Measurements from ENCODE around the gene TYRO3. TPM values are rescaled to one million over a fixed set of nuclear protein-coding genes. Genes with fewer than 3 reads are reported as not detected.

TYRO3 gene
- total and polyA plus RNA-seq, 7 donors: 1.6 to 5.8 (median 4.6) TPM

DNA sequence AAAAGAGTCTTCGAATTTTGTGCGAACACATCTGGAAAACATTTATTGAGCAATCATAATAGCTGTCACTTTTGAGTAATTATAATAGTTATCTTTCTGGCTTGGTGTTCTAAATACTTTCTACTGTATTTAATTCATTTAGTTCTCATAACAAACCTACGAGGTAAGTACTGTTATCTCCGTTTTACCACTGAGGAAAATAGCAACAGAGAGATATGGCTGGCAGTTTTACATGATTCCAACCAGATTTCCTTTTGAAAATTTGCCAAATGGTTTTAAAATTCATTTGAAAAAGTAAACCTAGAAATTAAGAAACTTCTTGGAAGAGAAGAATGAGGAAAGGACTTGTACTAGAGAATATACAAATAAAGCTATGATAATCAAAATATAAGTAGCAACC, 63.9 kb downstream of the TYRO3 start:
- 85 to 90% (median 89%) methylated on average over 4 of the region's 4 CpGs for WGBS, 3 donors
- no peak for ATAC-seq
- H3K27ac ChIP-seq: no peak overlapping the region
- no peaks in the 10 kb centered on the region for H3K9me3 ChIP-seq
- no peaks in the 10 kb centered on the region for H3K36me3 ChIP-seq (ENCODE audit: insufficient read depth in 1 of 2, low read depth in 1 of 2)
- TF ChIP-seq CTCF (IDR thresholded peaks at IDR 0.05): no peak
- intact Hi-C loops (cut with DNase I): loop anchor here in 1 of 2 donors (5.0 kb wide), 1 partner anchor 39 kb away; the partner anchor contains the start of gene MGA
- no peaks in the 10 kb centered on the region for H3K27me3 ChIP-seq (ENCODE audit: insufficient read depth in 3 of 3, low read length in 2 of 3)
- H3K4me1 ChIP-seq: no peaks in the 10 kb centered on the region
- no peak for DNase-seq
- H3K4me3 ChIP-seq: no peak overlapping the region

DNA sequence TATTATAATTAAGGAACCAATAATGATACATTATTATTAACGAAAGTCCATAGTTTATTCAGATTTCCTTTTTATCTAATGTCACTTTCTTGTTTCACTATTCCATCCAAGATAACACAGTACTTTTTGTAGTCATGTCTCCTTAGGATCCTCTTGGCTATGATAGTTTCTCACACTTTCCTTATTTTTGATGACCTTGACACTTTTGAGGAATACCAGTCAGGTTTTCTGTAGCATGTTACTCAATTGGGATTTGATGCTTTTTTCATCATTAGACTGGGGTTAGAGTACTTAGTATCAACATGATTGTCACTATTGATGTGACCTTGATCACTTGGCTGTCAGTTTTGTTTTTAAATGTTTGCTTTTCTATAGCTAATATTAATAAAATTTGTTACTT, 68.2 kb downstream of the TYRO3 start:
- no peak for DNase-seq
- H3K4me1 ChIP-seq: peaks cover 13% of the 10 kb centered on the region
- ATAC-seq: no peak
- intact Hi-C loops (cut with DNase I): no loop called here
- TF ChIP-seq CTCF (IDR thresholded peaks at IDR 0.05): no peak
- no peaks in the 10 kb centered on the region for H3K9me3 ChIP-seq
- WGBS, 3 donors: 94 to 100% (median 100%) methylated on average over 1 of the region's 1 CpG
- H3K4me3 ChIP-seq: no peak overlapping the region
- no peaks in the 10 kb centered on the region for H3K27me3 ChIP-seq (ENCODE audit: insufficient read depth in 3 of 3, low read length in 2 of 3)
- no peaks in the 10 kb centered on the region for H3K36me3 ChIP-seq (ENCODE audit: insufficient read depth in 1 of 2, low read depth in 1 of 2)
- H3K27ac ChIP-seq: no peak overlapping the region

- peaks cover 16% of the 10 kb centered on the region for H3K4me1 ChIP-seq
- 80 to 89% (median 82%) methylated on average over 4 of the region's 4 CpGs for WGBS, 3 donors
- no peak for TF ChIP-seq CTCF (IDR thresholded peaks at IDR 0.05)
- DNase-seq (no peak), ATAC-seq (no peak)
- no peak overlapping the region for H3K4me3 ChIP-seq
- no peak overlapping the region for H3K27ac ChIP-seq
- H3K36me3 ChIP-seq (ENCODE audit: insufficient read depth in 1 of 2, low read depth in 1 of 2): no peaks in the 10 kb centered on the region
- H3K9me3 ChIP-seq: no peaks in the 10 kb centered on the region
- intact Hi-C loops (cut with DNase I): no loop called here
- no peaks in the 10 kb centered on the region for H3K27me3 ChIP-seq (ENCODE audit: insufficient read depth in 3 of 3, low read length in 2 of 3)
Measured at GRCh38 chr15:41629463-41629862, 70.5 kb downstream of the TYRO3 start.

GRCh38 chr15:41629883-41630282, 70.9 kb downstream of the TYRO3 start:
- intact Hi-C loops (cut with DNase I): no loop called here
- DNase-seq (no peak), ATAC-seq (no peak)
- Histone ChIP-seq H3K9me3 (no peaks in the 10 kb centered on the region), H3K36me3 (ENCODE audit: insufficient read depth in 1 of 2, low read depth in 1 of 2) (no peaks in the 10 kb centered on the region), H3K4me3 (no peak overlapping the region), H3K27me3 (ENCODE audit: insufficient read depth in 3 of 3, low read length in 2 of 3) (no peaks in the 10 kb centered on the region), H3K4me1 (peaks cover 20% of the 10 kb centered on the region), H3K27ac (no peak overlapping the region)
- TF ChIP-seq CTCF (IDR thresholded peaks at IDR 0.05): no peak
- WGBS, 3 donors: 65 to 75% (median 71%) methylated on average over 5 of the region's 5 CpGs

DNA sequence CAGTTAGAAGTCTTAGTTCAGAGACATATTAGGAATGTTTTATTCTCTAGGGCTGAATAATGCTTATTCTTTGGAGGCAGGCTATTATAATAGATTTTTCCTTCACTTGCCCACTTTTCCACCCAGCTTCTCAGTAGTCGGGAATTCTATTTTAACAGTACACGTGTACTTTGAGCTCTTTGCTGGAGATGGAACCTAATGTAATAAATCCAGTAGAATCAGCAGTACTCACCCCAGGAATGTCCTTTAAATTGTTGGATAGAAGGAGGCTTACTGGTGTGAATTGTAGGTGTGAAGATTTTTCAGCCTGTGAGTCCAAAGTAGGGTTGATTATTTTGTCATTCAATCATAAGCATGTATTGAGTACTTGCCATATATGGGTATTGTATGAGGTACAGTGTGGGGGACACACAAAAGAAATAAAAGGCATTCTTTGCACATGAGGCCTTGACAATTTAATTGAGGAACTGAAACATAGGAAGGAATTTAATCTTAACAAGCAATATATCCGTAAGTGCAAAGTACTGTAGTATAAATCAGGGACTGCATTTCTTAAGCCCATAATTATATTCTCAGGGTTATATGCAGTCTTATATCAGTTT, 71.7 kb downstream of the TYRO3 start:
- intact Hi-C loops (cut with DNase I): no loop called here
- Histone ChIP-seq H3K27me3 (ENCODE audit: insufficient read depth in 3 of 3, low read length in 2 of 3) (no peaks in the 10 kb centered on the region), H3K4me3 (no peak overlapping the region), H3K36me3 (ENCODE audit: insufficient read depth in 1 of 2, low read depth in 1 of 2) (no peaks in the 10 kb centered on the region), H3K9me3 (no peaks in the 10 kb centered on the region), H3K27ac (no peak overlapping the region), H3K4me1 (peaks cover 20% of the 10 kb centered on the region)
- DNase-seq (no peak), ATAC-seq (no peak)
- TF ChIP-seq CTCF (IDR thresholded peaks at IDR 0.05): no peak
- WGBS, 3 donors: 44 to 73% (median 55%) methylated on average over 3 of the region's 3 CpGs
